ENCODE measurements around the gene ANK2.

- TF ChIP-seq, protein P1, sequence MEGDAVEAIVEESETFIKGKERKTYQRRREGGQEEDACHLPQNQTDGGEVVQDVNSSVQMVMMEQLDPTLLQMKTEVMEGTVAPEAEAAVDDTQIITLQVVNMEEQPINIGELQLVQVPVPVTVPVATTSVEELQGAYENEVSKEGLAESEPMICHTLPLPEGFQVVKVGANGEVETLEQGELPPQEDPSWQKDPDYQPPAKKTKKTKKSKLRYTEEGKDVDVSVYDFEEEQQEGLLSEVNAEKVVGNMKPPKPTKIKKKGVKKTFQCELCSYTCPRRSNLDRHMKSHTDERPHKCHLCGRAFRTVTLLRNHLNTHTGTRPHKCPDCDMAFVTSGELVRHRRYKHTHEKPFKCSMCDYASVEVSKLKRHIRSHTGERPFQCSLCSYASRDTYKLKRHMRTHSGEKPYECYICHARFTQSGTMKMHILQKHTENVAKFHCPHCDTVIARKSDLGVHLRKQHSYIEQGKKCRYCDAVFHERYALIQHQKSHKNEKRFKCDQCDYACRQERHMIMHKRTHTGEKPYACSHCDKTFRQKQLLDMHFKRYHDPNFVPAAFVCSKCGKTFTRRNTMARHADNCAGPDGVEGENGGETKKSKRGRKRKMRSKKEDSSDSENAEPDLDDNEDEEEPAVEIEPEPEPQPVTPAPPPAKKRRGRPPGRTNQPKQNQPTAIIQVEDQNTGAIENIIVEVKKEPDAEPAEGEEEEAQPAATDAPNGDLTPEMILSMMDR (IDR thresholded peaks at IDR 0.05 in 8 of 11, conservative IDR thresholded peaks at IDR 0.05 in 3 of 11) = no peak
- TF ChIP-seq POLR2A (IDR thresholded peaks at IDR 0.05) = no peak
Observed at GRCh38 chr4:113008135-113008534, 41.3 kb upstream of the ANK2 start.
